ENCODE data around the gene MCTP2. TPM values are rescaled to one million over a fixed set of nuclear protein-coding genes. Genes with fewer than 3 reads are reported as not detected.
A peak's percentile ranks its signal among the peaks of the same experiment; 100 is the strongest.
"Not testable (repeated sequence)": the region's sequence is repeated elsewhere in the genome, so short reads cannot be mapped to it uniquely, and the experiment has no call there.

The MCTP2 gene
- total RNA-seq, 1 donor from 2014 or later = 93.2 TPM

GRCh38 chr15:94238539-94239118 is 7.3 kb downstream of the MCTP2 start:
- Mint-ChIP-seq H3K4me3 (peak overlapping the region; percentile 51), H3K9me3 (no peaks in the 10 kb centered on the region), H3K36me3 (ENCODE audit: low read depth) (peaks cover 56% of the 10 kb centered on the region), H3K27ac (peak overlapping the region; percentile 45), H3K27me3 (ENCODE audit: insufficient read depth) (no peaks in the 10 kb centered on the region), H3K4me1 (ENCODE audit: low read depth) (peaks cover 86% of the 10 kb centered on the region)
- DNase-seq (ENCODE audit: low spot score) = no peak
- intact Hi-C loops (cut with micrococcal nuclease) = no loop called here

- intact Hi-C loops (cut with micrococcal nuclease) = no loop called here
- H3K4me1 Mint-ChIP-seq (ENCODE audit: low read depth) = peaks cover 78% of the 10 kb centered on the region
- DNase-seq (ENCODE audit: low spot score) = no peak
- H3K4me3 Mint-ChIP-seq = peak overlapping the region; percentile 41
- no peaks in the 10 kb centered on the region for H3K9me3 Mint-ChIP-seq
- H3K27me3 Mint-ChIP-seq (ENCODE audit: insufficient read depth) = no peaks in the 10 kb centered on the region
- peak overlapping the region; percentile 49 for H3K27ac Mint-ChIP-seq
- H3K36me3 Mint-ChIP-seq (ENCODE audit: low read depth) = peaks cover 48% of the 10 kb centered on the region
These were observed 8.1 kb downstream of the MCTP2 start for GRCh38 chr15:94239474-94239873.

GRCh38 chr15:94240480-94240879 is 9.1 kb downstream of the MCTP2 start:
- no peak for DNase-seq (ENCODE audit: low spot score)
- H3K4me3 Mint-ChIP-seq = no peak overlapping the region
- H3K9me3 Mint-ChIP-seq = no peaks in the 10 kb centered on the region
- no peaks in the 10 kb centered on the region for H3K27me3 Mint-ChIP-seq (ENCODE audit: insufficient read depth)
- H3K36me3 Mint-ChIP-seq (ENCODE audit: low read depth) = peaks cover 41% of the 10 kb centered on the region
- peak overlapping the region; percentile 6 for H3K27ac Mint-ChIP-seq
- peaks cover 68% of the 10 kb centered on the region for H3K4me1 Mint-ChIP-seq (ENCODE audit: low read depth)
- intact Hi-C loops (cut with micrococcal nuclease) = no loop called here

GRCh38 chr15:94242257-94242656 is 10.9 kb downstream of the MCTP2 start:
- peak overlapping the region; percentile 40 for H3K27ac Mint-ChIP-seq
- H3K36me3 Mint-ChIP-seq (ENCODE audit: low read depth) = peaks cover 37% of the 10 kb centered on the region
- H3K4me1 Mint-ChIP-seq (ENCODE audit: low read depth) = peaks cover 67% of the 10 kb centered on the region
- H3K9me3 Mint-ChIP-seq = no peaks in the 10 kb centered on the region
- intact Hi-C loops (cut with micrococcal nuclease) = no loop called here
- DNase-seq (ENCODE audit: low spot score) = no peak
- no peak overlapping the region for H3K4me3 Mint-ChIP-seq
- no peaks in the 10 kb centered on the region for H3K27me3 Mint-ChIP-seq (ENCODE audit: insufficient read depth)

GRCh38 chr15:94243003-94243402 is 11.6 kb downstream of the MCTP2 start:
- H3K27me3 Mint-ChIP-seq (ENCODE audit: insufficient read depth); H3K9me3 Mint-ChIP-seq; intact Hi-C loops (cut with micrococcal nuclease); DNase-seq (ENCODE audit: low spot score); H3K4me3 Mint-ChIP-seq; H3K27ac Mint-ChIP-seq: not testable (repeated sequence)
- peaks cover 67% of the 10 kb centered on the region for H3K4me1 Mint-ChIP-seq (ENCODE audit: low read depth)
- peaks cover 35% of the 10 kb centered on the region for H3K36me3 Mint-ChIP-seq (ENCODE audit: low read depth)

- Mint-ChIP-seq H3K4me1 (ENCODE audit: low read depth) (peaks cover 69% of the 10 kb centered on the region), H3K9me3 (no peaks in the 10 kb centered on the region), H3K4me3 (no peak overlapping the region), H3K36me3 (ENCODE audit: low read depth) (peaks cover 35% of the 10 kb centered on the region), H3K27ac (no peak overlapping the region), H3K27me3 (ENCODE audit: insufficient read depth) (no peaks in the 10 kb centered on the region)
- intact Hi-C loops (cut with micrococcal nuclease) = no loop called here
- DNase-seq (ENCODE audit: low spot score) = no peak
These were observed 12.1 kb downstream of the MCTP2 start for GRCh38 chr15:94243418-94243817.

GRCh38 chr15:94246016-94246415 is 14.7 kb downstream of the MCTP2 start:
- Mint-ChIP-seq H3K4me3 (no peak overlapping the region), H3K9me3 (no peaks in the 10 kb centered on the region), H3K27ac (peak overlapping the region; percentile 46), H3K4me1 (ENCODE audit: low read depth) (peaks cover 67% of the 10 kb centered on the region), H3K36me3 (ENCODE audit: low read depth) (peaks cover 37% of the 10 kb centered on the region), H3K27me3 (ENCODE audit: insufficient read depth) (no peaks in the 10 kb centered on the region)
- intact Hi-C loops (cut with micrococcal nuclease) = no loop called here
- DNase-seq (ENCODE audit: low spot score) = no peak

GRCh38 chr15:94247789-94248638 is 16.7 kb downstream of the MCTP2 start:
- Mint-ChIP-seq H3K9me3 (peaks cover 9% of the 10 kb centered on the region), H3K36me3 (ENCODE audit: low read depth) (peaks cover 36% of the 10 kb centered on the region), H3K4me1 (ENCODE audit: low read depth) (peaks cover 66% of the 10 kb centered on the region), H3K4me3 (no peak overlapping the region), H3K27me3 (ENCODE audit: insufficient read depth) (no peaks in the 10 kb centered on the region), H3K27ac (no peak overlapping the region)
- intact Hi-C loops (cut with micrococcal nuclease) = no loop called here
- no peak for DNase-seq (ENCODE audit: low spot score)

GRCh38 chr15:94250801-94251200 is 19.4 kb downstream of the MCTP2 start:
- Mint-ChIP-seq H3K4me1 (ENCODE audit: low read depth) (peaks cover 89% of the 10 kb centered on the region), H3K27me3 (ENCODE audit: insufficient read depth) (no peaks in the 10 kb centered on the region), H3K9me3 (peaks cover 13% of the 10 kb centered on the region), H3K36me3 (ENCODE audit: low read depth) (peaks cover 45% of the 10 kb centered on the region), H3K27ac (no peak overlapping the region), H3K4me3 (no peak overlapping the region)
- intact Hi-C loops (cut with micrococcal nuclease) = no loop called here
- DNase-seq (ENCODE audit: low spot score) = no peak

- no peaks in the 10 kb centered on the region for H3K27me3 Mint-ChIP-seq (ENCODE audit: insufficient read depth)
- DNase-seq (ENCODE audit: low spot score) = no peak
- H3K4me1 Mint-ChIP-seq (ENCODE audit: low read depth) = peaks cover 86% of the 10 kb centered on the region
- H3K9me3 Mint-ChIP-seq = peaks cover 13% of the 10 kb centered on the region
- H3K4me3 Mint-ChIP-seq = no peak overlapping the region
- H3K36me3 Mint-ChIP-seq (ENCODE audit: low read depth) = peaks cover 43% of the 10 kb centered on the region
- intact Hi-C loops (cut with micrococcal nuclease) = loop anchor here (2.0 kb wide), 2 partner anchors 19 to 21 kb away; partner anchors contain the start of gene MCTP2
- no peak overlapping the region for H3K27ac Mint-ChIP-seq
These were observed 20.9 kb downstream of the MCTP2 start for GRCh38 chr15:94252223-94252766.

- peaks cover 80% of the 10 kb centered on the region for H3K4me1 Mint-ChIP-seq (ENCODE audit: low read depth)
- peak overlapping the region; percentile 36 for H3K27ac Mint-ChIP-seq
These were observed 21.6 kb downstream of the MCTP2 start for GRCh38 chr15:94252906-94253491.

GRCh38 chr15:94253742-94254141 is 22.4 kb downstream of the MCTP2 start:
- peaks cover 13% of the 10 kb centered on the region for H3K9me3 Mint-ChIP-seq
- H3K27ac Mint-ChIP-seq = no peak overlapping the region
- H3K36me3 Mint-ChIP-seq (ENCODE audit: low read depth) = peaks cover 35% of the 10 kb centered on the region
- H3K27me3 Mint-ChIP-seq (ENCODE audit: insufficient read depth) = no peaks in the 10 kb centered on the region
- intact Hi-C loops (cut with micrococcal nuclease) = loop anchor here (2.0 kb wide), 2 partner anchors 17 to 23 kb away; partner anchors contain the start of gene MCTP2
- peak overlapping the region; percentile 17 for H3K4me3 Mint-ChIP-seq
- DNase-seq (ENCODE audit: low spot score) = no peak
- peaks cover 80% of the 10 kb centered on the region for H3K4me1 Mint-ChIP-seq (ENCODE audit: low read depth)

More at GRCh38 chr15:94252906-94253491, 21.6 kb downstream of the MCTP2 start:
- Mint-ChIP-seq H3K27me3 (ENCODE audit: insufficient read depth) (no peaks in the 10 kb centered on the region), H3K9me3 (peaks cover 13% of the 10 kb centered on the region), H3K36me3 (ENCODE audit: low read depth) (peaks cover 38% of the 10 kb centered on the region), H3K4me3 (no peak overlapping the region)
- intact Hi-C loops (cut with micrococcal nuclease) = loop anchor here (2.0 kb wide), 2 partner anchors 18 to 22 kb away; partner anchors contain the start of gene MCTP2
- no peak for DNase-seq (ENCODE audit: low spot score)

- H3K9me3 Mint-ChIP-seq = peaks cover 13% of the 10 kb centered on the region
- H3K4me1 Mint-ChIP-seq (ENCODE audit: low read depth) = peaks cover 82% of the 10 kb centered on the region
- peaks cover 41% of the 10 kb centered on the region for H3K36me3 Mint-ChIP-seq (ENCODE audit: low read depth)
- intact Hi-C loops (cut with micrococcal nuclease) = no loop called here
- no peaks in the 10 kb centered on the region for H3K27me3 Mint-ChIP-seq (ENCODE audit: insufficient read depth)
- no peak for DNase-seq (ENCODE audit: low spot score)
- no peak overlapping the region for H3K4me3 Mint-ChIP-seq
- H3K27ac Mint-ChIP-seq = no peak overlapping the region
These were observed 24.2 kb downstream of the MCTP2 start for GRCh38 chr15:94255540-94255939.
